ENCODE measurements around the gene ZC3H4.

GRCh38 chr19:47023448-47023794, 90.2 kb downstream of the ZC3H4 start:
- TF ChIP-seq POLR2A (IDR thresholded peaks at IDR 0.05) (no peak), CTCF (IDR thresholded peaks at IDR 0.05) (no peak), EP300 (IDR thresholded peaks at IDR 0.05) (no peak), POLR2AphosphoS5 (IDR thresholded peaks at IDR 0.05) (no peak)

Data from stomach (tissue), 4 donors.